RWPE2 (cell line): ENCODE results near the gene DNAJC24.

ENCODE experiments used
- ATAC-seq: fragments of 200-7000 bp; cut with Tn5 transposase; 3 replicates; pipeline ENCODE4 v1.9.1; 2021; ENCODE audit warnings: low read depth
- DNase-seq: peaks from one replicate; pipeline ENCODE4 v3.0.0-alpha.2; 2020; ENCODE audit warnings: low spot score
- H3K27ac ChIP-seq: fragments of 450-650 bp; 2 replicates; pipeline ENCODE4 v1.5.1; 2017; ENCODE audit warnings: mild to moderate bottlenecking; ENCODE audit not compliant: poor library complexity, severe bottlenecking
- H3K27me3 ChIP-seq: fragments of 250-450 bp; sonication (Bioruptor Pico); 2 replicates; pipeline ENCODE4 v1.5.1; 2021; ENCODE audit warnings: mild to moderate bottlenecking, moderate library complexity; ENCODE audit not compliant: insufficient read depth, poor library complexity, severe bottlenecking
- H3K36me3 ChIP-seq: fragments of 250-450 bp; sonication (Bioruptor Pico); 2 replicates; pipeline ENCODE4 v1.5.1; 2020; ENCODE audit warnings: low read depth, mild to moderate bottlenecking, moderate library complexity
- H3K4me1 ChIP-seq: fragments of 250-450 bp; sonication (Bioruptor Pico); 2 replicates; pipeline ENCODE4 v1.5.1; 2021; ENCODE audit warnings: mild to moderate bottlenecking, moderate library complexity; ENCODE audit not compliant: insufficient read depth, poor library complexity, severe bottlenecking
- H3K4me3 ChIP-seq: fragments of 250-450 bp; sonication (Bioruptor Pico); 2 replicates; pipeline ENCODE4 v1.5.1; 2021; ENCODE audit warnings: mild to moderate bottlenecking, moderate library complexity; ENCODE audit not compliant: severe bottlenecking
- H3K9me3 ChIP-seq: fragments of 250-450 bp; sonication (Bioruptor Pico); 2 replicates; pipeline ENCODE4 v1.5.1; 2021; ENCODE audit warnings: mild to moderate bottlenecking, moderate library complexity; ENCODE audit not compliant: severe bottlenecking
- TF ChIP-seq, protein P1 (sequence below): fragments of 450-650 bp; IDR thresholded peaks from one replicate; pipeline ENCODE4 v1.5.1; 2017; ENCODE audit warnings: mild to moderate bottlenecking, moderate library complexity; ENCODE audit not compliant: poor library complexity, severe bottlenecking

DNAJC24 gene

DNA sequence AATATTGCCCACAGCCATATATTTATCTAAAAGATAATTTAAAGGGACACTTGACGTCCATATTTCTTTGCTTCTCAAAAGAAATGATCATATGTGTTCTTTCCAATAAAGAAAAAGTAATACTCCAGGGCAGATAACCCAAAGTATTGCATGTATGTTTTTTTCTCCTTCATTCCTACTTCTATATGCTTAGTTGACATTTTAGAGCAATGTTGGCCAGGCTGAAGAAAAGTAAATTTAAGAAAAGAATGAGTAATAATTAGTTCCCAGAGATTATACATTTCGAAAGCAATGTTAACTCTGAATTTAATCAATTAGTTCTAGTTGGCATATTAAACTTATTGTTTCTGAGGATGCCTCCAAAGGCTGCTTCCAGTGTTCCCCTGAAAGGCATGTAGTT, 48.2 kb downstream of the DNAJC24 start:
- DNase-seq: no peak
- H3K27me3 ChIP-seq: no peaks in the 10 kb centered on the region

DNA sequence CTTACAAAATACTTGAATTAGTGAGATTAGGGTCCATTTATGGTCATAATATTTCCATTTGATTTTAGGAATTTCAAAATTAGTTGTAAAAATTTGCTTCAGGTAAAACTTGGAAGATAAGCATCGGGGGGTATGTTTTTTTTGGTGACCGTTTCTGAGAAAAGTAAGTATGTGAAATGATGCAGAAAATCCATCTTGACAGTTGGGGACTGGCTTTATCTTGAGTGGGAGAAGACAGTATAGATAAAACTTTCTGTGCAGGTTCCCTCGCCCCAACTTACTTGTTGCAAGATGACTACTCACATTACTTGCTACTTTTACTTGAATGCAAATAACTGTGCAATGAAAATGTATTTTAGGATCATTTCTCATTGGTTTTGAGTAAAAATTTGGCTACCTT, 49.5 kb downstream of the DNAJC24 start:
- H3K36me3 ChIP-seq: no peaks in the 10 kb centered on the region

More for the DNA sequence above, 48.2 kb downstream of the DNAJC24 start:
- Histone ChIP-seq H3K4me3 (no peak overlapping the region), H3K4me1 (peaks cover 14% of the 10 kb centered on the region), H3K27ac (no peak overlapping the region), H3K9me3 (no peaks in the 10 kb centered on the region), H3K36me3 (no peaks in the 10 kb centered on the region)
- ATAC-seq: no peak
- TF ChIP-seq, protein P1, sequence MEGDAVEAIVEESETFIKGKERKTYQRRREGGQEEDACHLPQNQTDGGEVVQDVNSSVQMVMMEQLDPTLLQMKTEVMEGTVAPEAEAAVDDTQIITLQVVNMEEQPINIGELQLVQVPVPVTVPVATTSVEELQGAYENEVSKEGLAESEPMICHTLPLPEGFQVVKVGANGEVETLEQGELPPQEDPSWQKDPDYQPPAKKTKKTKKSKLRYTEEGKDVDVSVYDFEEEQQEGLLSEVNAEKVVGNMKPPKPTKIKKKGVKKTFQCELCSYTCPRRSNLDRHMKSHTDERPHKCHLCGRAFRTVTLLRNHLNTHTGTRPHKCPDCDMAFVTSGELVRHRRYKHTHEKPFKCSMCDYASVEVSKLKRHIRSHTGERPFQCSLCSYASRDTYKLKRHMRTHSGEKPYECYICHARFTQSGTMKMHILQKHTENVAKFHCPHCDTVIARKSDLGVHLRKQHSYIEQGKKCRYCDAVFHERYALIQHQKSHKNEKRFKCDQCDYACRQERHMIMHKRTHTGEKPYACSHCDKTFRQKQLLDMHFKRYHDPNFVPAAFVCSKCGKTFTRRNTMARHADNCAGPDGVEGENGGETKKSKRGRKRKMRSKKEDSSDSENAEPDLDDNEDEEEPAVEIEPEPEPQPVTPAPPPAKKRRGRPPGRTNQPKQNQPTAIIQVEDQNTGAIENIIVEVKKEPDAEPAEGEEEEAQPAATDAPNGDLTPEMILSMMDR: no peak

DNA sequence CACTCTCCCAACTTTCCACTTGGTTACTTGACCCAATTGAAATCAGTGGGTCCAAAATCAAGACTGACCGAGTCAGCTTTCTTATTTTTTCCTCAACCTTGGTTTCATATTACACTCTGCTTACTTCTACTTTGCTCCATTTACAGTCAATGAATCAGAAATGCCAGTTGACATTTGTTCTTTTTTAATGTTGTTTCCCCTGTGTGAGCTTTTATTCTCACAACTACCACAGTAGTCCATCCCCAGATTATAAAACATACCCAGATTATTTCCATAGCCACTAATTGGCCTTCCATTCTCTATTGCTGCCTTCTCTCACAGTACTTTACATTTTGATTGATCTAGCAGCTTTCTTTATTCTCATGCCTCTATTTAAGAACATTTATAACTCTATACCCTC, 50.0 kb downstream of the DNAJC24 start:
- Histone ChIP-seq H3K27ac (no peak overlapping the region), H3K4me1 (no peaks in the 10 kb centered on the region), H3K4me3 (no peak overlapping the region), H3K27me3 (no peaks in the 10 kb centered on the region), H3K9me3 (no peaks in the 10 kb centered on the region), H3K36me3 (no peaks in the 10 kb centered on the region)
- ATAC-seq: no peak
- TF ChIP-seq, protein P1: no peak
- DNase-seq: no peak

More for the DNA sequence above, 49.5 kb downstream of the DNAJC24 start:
- peaks cover 3% of the 10 kb centered on the region for H3K4me1 ChIP-seq
- ATAC-seq (no peak), DNase-seq (no peak)
- H3K27me3 ChIP-seq: no peaks in the 10 kb centered on the region
- H3K27ac ChIP-seq: no peak overlapping the region
- no peaks in the 10 kb centered on the region for H3K9me3 ChIP-seq
- H3K4me3 ChIP-seq: no peak overlapping the region
- TF ChIP-seq, protein P1: no peak

DNA sequence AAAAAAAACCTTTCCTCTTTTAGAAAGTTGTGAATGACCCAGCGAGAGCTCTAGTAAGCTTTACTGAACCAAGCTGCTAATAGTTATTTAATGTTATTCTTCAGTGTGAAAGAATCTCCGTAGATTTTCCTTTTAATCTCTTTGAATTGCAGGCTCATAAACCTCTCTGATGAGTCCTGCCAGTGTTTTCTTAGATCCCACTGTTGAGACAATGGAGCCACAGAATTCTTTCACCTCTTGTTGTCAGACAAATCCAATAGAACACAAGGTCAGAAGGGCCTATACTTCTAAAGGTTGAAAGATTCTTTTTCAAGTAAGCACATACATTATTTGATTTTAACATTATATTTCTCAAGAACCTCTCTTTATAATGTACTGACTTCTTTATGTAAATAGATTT, 52.2 kb downstream of the DNAJC24 start:
- no peaks in the 10 kb centered on the region for H3K4me1 ChIP-seq
- DNase-seq (no peak), ATAC-seq (no peak)
- H3K27ac ChIP-seq: no peak overlapping the region
- no peak overlapping the region for H3K4me3 ChIP-seq
- H3K27me3 ChIP-seq: no peaks in the 10 kb centered on the region
- no peaks in the 10 kb centered on the region for H3K36me3 ChIP-seq
- H3K9me3 ChIP-seq: no peaks in the 10 kb centered on the region
- TF ChIP-seq, protein P1: no peak

DNA sequence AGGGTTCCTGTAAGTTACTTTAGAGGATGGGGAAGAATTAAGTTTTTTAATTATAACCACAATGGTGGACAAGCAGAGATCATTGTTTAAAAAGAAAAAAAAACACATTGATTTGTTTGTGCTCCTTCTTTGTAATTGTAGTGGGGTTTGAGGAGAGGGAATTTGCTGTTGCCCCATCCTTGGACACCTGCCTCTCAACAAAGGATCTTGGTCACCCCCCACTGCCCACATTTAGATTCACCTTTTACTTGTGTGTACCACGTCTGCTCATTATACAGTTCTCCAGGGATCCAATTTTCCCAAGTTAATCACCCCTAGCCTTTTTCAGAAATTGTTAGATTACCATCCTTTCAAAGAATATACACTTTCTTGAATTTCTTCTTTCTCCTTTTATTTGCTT, 53.0 kb downstream of the DNAJC24 start:
- Histone ChIP-seq H3K36me3 (0 out of 2 replicates have a peak, but pooled peaks cover 5% of the 10 kb centered on the region), H3K4me1 (no peaks in the 10 kb centered on the region), H3K4me3 (no peak overlapping the region), H3K27ac (no peak overlapping the region), H3K27me3 (no peaks in the 10 kb centered on the region), H3K9me3 (no peaks in the 10 kb centered on the region)
- no peak for ATAC-seq
- DNase-seq: no peak
- TF ChIP-seq, protein P1: no peak
